Transverse colon (tissue), 4 donors: Measurements from ENCODE around the gene VSTM4. TPM values are rescaled to one million over a fixed set of nuclear protein-coding genes. Genes with fewer than 3 reads are reported as not detected.

Source experiments
- DNase-seq: peaks from one replicate; pipeline ENCODE4 v3.0.0-alpha.2; 2019
- H3K27ac ChIP-seq, 4 donors: fragments of 200-600 bp; sonication (generic); 2 replicates each; pipeline ENCODE4 v1.5.1; 2016 to 2018; ENCODE audit warnings: inconsistent platforms in 4 of 4
- H3K27me3 ChIP-seq: fragments of 200-600 bp; sonication (generic); 2 replicates; pipeline ENCODE4 v1.5.1; 2017; ENCODE audit warnings: inconsistent platforms
- H3K36me3 ChIP-seq, 4 donors: fragments of 200-600 bp; sonication (generic); 2 replicates each; pipeline ENCODE4 v1.5.1; 2017 to 2019; ENCODE audit warnings: inconsistent platforms in 4 of 4
- H3K4me1 ChIP-seq, 4 donors: fragments of 200-600 bp; sonication (generic); 2 replicates each; pipeline ENCODE4 v1.5.1; 2017 to 2020; ENCODE audit warnings: inconsistent platforms in 4 of 4
- H3K4me3 ChIP-seq, 4 donors: fragments of 200-600 bp; sonication (generic); 1 replicate in 1 of 4; 2 replicates in 3 of 4; pipeline versions ENCODE4 v1.5.1 to v1.6.1; 2017 to 2019; ENCODE audit warnings: inconsistent platforms in 4 of 4
- H3K9me3 ChIP-seq, 2 donors: fragments of 200-600 bp; sonication (generic); 2 replicates each; pipeline ENCODE4 v1.5.1; 2017 to 2019; ENCODE audit warnings: inconsistent platforms in 2 of 2
- CTCF ChIP-seq, 5 experiments: fragments of 200-600 bp in 3 of 5; fragments of 450-650 bp in 2 of 5; sonication (generic) in 3 of 5; IDR thresholded peaks; 1 replicate in 2 of 5; 2 replicates in 3 of 5; pipeline ENCODE4 v1.5.1; 2016 to 2017; ENCODE audit warnings: antibody characterized with exemption in 5 of 5, inconsistent platforms in 3 of 5, mild to moderate bottlenecking in 2 of 5, moderate library complexity in 1 of 5
- EP300 ChIP-seq: sonication (generic); formaldehyde crosslinking; IDR thresholded peaks from one replicate; pipeline ENCODE4 v1.6.1; 2017; ENCODE audit warnings: antibody characterized with exemption, low read depth
- POLR2A ChIP-seq: fragments of 450-650 bp; IDR thresholded peaks from one replicate; pipeline ENCODE4 v1.6.1; 2016; ENCODE audit warnings: antibody characterized with exemption, mild to moderate bottlenecking, moderate library complexity
- POLR2AphosphoS5 ChIP-seq, 3 donors: sonication (generic); formaldehyde crosslinking; IDR thresholded peaks; one replicate each; pipeline ENCODE4 v1.6.1; 2016; ENCODE audit warnings: antibody characterized with exemption in 3 of 3
- WGBS, 2 donors: methylation state at CpG; one replicate each; pipeline ENCODE4 v1.1.5; 2018; ENCODE audit warnings: low coverage in 1 of 2; 5-methylcytosine and 5-hydroxymethylcytosine counted together
- in situ Hi-C, 4 donors: fragments of 200-750 bp; cut with MboI; loops; one replicate each; pipeline versions ENCODE4 v1.15.0 to v1.15.1; 2017; ENCODE audit warnings: low sequenced_read_pairs in 3 of 4, low pct_ligation_motif_present in 1 of 4, low pct_unique_long_range_greater_than_20kb in 1 of 4
- intact Hi-C: fragments of 100-400 bp; cut with DNase I; formaldehyde crosslinking; loops from one replicate; pipeline ENCODE4 v1.15.1; 2023; ENCODE audit warnings: low total_unique reads
- total RNA-seq, 4 donors: library from RNA; depleted of rRNA; stranded (reverse); fragments of >200 nt; gene quantifications; one replicate each; pipeline ENCODE4 v1.1.0, GENCODE V29; 2016

VSTM4 gene
- total RNA-seq, 4 donors from 2014 or later, result 2.2 to 6.0 (median 3.9) TPM

DNA sequence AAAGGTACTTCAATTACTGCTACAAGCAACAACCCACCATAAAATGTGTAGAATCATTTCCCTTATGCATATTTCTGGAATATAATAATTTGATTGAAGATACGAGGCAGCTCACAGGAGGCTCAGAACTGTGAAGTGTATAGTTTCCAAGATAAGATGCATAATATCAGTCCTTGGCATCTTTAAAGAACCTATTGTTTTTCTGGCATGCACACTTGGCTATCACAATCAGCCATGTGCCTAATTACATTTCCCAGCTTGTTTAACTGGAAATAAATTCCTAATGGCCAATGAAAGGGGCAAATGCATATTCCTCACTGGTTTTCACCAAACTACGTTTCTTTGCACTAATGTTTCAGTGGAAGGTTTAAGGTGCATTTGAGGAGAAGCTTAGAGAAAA lies 92.3 kb downstream of the VSTM4 start:
- H3K36me3 ChIP-seq, result no peaks in the 10 kb centered on the region

GRCh38 chr10:49021685-49022084 lies 93.6 kb downstream of the VSTM4 start:
- H3K4me3 ChIP-seq, result no peak overlapping the region
- WGBS, 2 donors, result 68 to 82% methylated on average over 6 of the region's 6 CpGs
- no peaks in the 10 kb centered on the region for H3K36me3 ChIP-seq
- in situ Hi-C loops, result no loop called here
- no peak for DNase-seq
- intact Hi-C loops, result no loop called here
- H3K9me3 ChIP-seq, result no peaks in the 10 kb centered on the region
- peaks cover 0 to 9% (median 3%) of the 10 kb centered on the region in 4 donors for H3K4me1 ChIP-seq
- H3K27me3 ChIP-seq, result no peaks in the 10 kb centered on the region
- H3K27ac ChIP-seq, result no peak overlapping the region
- TF ChIP-seq POLR2AphosphoS5 (IDR thresholded peaks at IDR 0.05) (no peak), POLR2A (no peak), CTCF (IDR thresholded peaks at IDR 0.05) (no peak), EP300 (no peak)

More for the DNA sequence above, 92.3 kb downstream of the VSTM4 start:
- Histone ChIP-seq H3K27ac (peak overlapping the region; percentile 38 to 69 (median 56)), H3K27me3 (no peaks in the 10 kb centered on the region), H3K9me3 (no peaks in the 10 kb centered on the region), H3K4me3 (no peak overlapping the region), H3K4me1 (peaks cover 0 to 9% (median 3%) of the 10 kb centered on the region in 4 donors)
- DNase-seq, result no peak
- WGBS, 2 donors, result 35 to 55% methylated on average over 2 of the region's 2 CpGs
- intact Hi-C loops, result no loop called here
- in situ Hi-C loops, result no loop called here
- no peak for TF ChIP-seq POLR2AphosphoS5 (IDR thresholded peaks at IDR 0.05)
- no peak for TF ChIP-seq POLR2A
- TF ChIP-seq CTCF (IDR thresholded peaks at IDR 0.05), result no peak
- no peak for TF ChIP-seq EP300

- intact Hi-C loops (no loop called here), in situ Hi-C loops (no loop called here)
- Histone ChIP-seq H3K4me1 (peaks cover 0 to 8% (median 0%) of the 10 kb centered on the region in 4 donors), H3K36me3 (no peaks in the 10 kb centered on the region), H3K27me3 (no peaks in the 10 kb centered on the region), H3K4me3 (no peak overlapping the region), H3K27ac (no peak overlapping the region), H3K9me3 (no peaks in the 10 kb centered on the region)
- DNase-seq, result no peak
- TF ChIP-seq POLR2AphosphoS5 (IDR thresholded peaks at IDR 0.05) (no peak), POLR2A (no peak), EP300 (no peak), CTCF (IDR thresholded peaks at IDR 0.05) (no peak)
- 40 to 77% methylated on average over 1 to 4 of the region's 4 CpGs for WGBS, 2 donors
Measured at GRCh38 chr10:49015700-49016099, 99.6 kb downstream of the VSTM4 start.

DNA sequence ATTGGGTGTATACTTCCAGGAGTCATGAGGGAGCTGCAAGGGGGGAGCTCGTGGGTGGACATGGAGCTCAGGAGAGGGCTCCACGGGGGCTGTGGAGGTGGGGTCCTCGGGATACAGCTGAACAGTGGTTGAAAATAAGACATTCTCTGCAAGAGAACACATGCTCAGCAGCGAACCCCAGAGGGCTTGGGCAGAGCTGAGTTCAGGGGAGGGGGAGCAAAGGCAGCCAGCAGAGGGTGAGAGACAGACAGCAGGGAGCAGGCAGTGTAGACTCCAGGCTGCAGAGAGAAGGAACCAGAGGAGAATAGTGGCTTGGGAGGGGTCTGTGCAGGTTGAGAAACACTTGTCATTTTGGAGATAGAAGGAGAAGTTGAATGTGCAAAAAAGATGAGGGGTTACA lies 102.7 kb downstream of the VSTM4 start:
- in situ Hi-C loops, result no loop called here
- no peak overlapping the region for H3K27ac ChIP-seq
- DNase-seq, result no peak
- TF ChIP-seq EP300 (no peak), POLR2AphosphoS5 (IDR thresholded peaks at IDR 0.05) (no peak), POLR2A (no peak), CTCF (IDR thresholded peaks at IDR 0.05) (no peak)
- intact Hi-C loops, result no loop called here
- H3K9me3 ChIP-seq, result no peaks in the 10 kb centered on the region
- WGBS, 2 donors, result 0 to 72% methylated on average over 1 to 4 of the region's 4 CpGs
- H3K27me3 ChIP-seq, result no peaks in the 10 kb centered on the region
- peaks cover 0 to 23% (median 3%) of the 10 kb centered on the region in 4 donors for H3K4me1 ChIP-seq
- H3K4me3 ChIP-seq, result no peak overlapping the region
- no peaks in the 10 kb centered on the region for H3K36me3 ChIP-seq
